ENCODE measurements around the gene CALML3.

- no peak for TF ChIP-seq CTCF (conservative IDR thresholded peaks at IDR 0.05; ENCODE audit: low read length)
- TF ChIP-seq EZH2phosphoT487 (IDR thresholded peaks at IDR 0.05; ENCODE audit: borderline replicate concordance, low read depth, low read length): no peak
Measured at GRCh38 chr10:5490032-5490431, 34.7 kb upstream of the CALML3 start.
